Putamen (tissue), 1 donor: ENCODE measurements around the gene RSRC1.
"Not testable (repeated sequence)": the region's sequence is repeated elsewhere in the genome, so short reads cannot be mapped to it uniquely, and the experiment has no call there.

Experiments used
- DNase-seq: peaks from one replicate; pipeline ENCODE4 v3.0.0-alpha.2; 2016; ENCODE audit warnings: low spot score

The RSRC1 gene

DNA sequence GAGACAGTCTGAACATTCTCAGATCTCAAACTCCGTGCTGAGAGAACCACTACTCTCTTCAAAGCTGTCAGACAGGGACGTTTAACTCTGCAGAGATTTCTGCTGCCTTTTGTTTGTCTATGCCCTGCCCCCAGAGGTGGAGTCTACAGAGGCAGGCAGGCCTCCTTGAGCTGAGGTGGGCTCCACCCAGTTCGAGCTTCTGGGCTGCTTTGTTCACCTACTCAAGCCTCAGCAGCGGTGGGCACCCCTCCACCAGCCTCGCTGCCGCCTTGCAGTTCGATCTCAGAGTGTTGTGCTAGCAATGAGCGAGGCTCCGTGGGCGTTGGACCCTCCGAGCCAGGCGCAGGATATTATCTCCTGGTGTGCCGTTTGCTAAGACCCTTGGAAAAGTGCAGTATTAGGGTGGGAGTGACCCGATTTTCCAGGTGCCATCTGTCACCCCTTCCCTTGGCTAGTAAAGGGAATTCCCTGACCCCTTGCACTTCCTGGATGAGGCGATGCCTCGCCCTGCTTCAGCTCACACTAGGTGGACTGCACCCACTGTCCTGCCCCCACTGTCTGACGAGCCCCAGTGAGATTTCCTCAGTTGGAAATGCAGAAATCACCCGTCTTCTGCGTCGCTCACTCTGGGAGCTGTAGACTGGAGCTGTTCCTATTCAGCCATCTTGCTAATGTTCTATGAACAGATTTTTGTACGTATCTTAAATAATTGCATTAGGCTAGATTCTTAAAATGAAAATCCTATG lies 220.0 kb downstream of the RSRC1 start:
- DNase-seq: not testable (repeated sequence)

DNA sequence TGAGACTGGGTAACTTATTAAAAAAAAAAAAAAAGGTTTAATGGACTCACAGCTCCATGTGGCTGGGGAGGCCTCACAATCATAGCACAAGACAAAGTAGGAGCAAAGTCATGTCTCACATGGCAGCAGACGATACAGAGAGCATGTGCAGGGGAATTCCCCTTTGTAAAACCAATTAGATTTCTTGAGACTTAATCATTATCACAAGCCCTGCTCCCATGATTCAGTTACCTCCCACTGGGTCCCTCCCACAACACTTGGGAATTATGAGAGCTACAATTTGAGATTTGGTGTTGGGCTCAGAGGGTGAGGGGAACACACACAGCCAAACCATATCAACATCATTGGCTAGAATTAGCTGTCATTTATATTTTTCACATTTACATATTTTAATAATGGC lies 221.0 kb downstream of the RSRC1 start:
- DNase-seq: no peak

DNA sequence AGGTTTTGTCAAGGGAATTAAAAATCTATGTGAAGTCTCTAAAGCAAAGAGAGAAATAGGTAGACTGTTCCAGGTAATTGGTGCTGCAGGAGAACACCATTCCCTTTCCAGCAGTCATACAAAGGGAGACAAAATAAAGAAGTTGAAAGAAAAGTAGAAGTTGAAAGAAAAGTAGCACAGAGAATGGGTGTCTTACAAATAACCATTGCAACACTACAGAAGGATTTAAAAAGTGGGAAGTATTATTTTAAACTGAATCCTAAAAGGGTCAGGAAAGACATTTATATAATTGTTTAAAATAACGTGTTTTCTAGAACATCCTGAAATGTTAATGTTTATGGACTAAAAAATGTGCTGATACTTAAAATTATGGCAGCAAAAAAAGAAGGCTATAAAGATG lies 223.8 kb downstream of the RSRC1 start:
- DNase-seq: no peak

DNA sequence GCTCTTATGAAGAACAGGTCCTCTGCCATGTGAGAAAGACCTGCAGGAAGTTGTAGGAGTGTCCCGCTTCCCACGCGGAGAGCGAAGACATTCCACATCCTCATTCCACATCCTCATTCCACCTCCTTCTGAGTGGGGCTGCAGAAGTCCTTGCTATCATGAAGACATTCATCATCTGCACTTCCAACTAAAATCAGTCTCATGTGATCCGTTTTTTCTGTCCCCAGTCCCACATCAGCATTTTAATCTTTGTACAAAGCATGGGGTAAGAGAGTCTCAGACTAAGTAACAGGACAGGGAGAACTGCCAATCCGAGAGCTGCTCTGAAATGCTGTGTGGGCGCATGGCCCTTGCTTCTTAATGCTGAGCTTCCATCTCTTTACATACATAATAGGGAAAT lies 227.2 kb downstream of the RSRC1 start:
- no peak for DNase-seq

DNA sequence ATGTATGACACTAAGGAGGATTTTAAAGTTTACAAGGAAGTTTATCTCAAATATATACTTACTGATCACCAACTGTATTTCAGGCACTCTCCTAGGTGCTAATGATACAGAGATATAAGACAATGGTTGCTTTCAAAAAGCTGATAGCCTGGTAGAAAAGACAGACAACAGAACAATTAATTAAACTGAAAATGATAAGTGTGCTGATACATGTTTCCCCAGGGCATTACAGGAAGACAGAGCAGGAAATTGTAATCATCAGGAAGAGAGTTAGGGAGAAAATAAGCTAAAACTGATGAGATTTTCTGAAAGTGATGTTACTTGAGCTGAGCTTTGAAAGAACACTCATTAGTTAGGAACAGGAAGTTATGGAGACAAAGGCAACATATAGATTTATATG lies 229.7 kb downstream of the RSRC1 start:
- no peak for DNase-seq

DNA sequence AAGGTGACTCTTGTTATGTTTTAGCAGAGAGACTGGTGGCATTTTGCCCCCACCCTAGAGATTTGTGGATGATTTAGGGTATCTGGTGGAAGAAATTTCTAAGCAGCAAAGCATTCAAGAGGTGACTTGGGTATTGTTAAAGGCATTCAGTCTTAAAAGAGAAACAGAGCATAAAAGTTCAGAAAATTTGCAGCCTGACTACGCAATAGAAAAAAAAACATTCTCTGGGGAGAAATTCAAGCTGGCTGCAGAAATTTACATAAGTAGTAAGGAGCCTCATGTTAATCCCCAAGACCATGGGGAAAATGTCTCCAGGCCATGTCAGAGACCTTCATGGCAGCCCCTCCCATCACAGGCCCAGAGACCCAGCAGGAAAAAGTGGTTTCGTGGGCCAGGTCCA lies 231.1 kb downstream of the RSRC1 start:
- not testable (repeated sequence) for DNase-seq

DNA sequence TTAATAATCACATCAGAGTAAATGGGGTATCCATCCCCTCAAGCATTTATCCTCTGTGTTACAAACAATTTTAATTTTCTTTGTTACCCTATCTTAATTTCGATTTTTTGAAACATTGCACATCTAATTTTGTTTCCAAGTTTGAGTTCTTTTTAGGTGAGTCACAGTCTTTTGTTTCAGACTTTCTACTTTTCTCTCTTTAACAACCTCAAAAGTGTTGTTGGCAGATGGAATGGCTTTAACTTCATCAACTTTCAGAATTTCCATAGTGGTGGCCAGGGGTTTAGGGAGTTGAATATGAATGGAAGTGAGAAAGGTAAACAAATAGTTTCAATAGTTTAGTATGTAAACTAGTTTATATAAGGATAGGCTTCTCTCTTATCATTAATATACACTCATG lies 238.1 kb downstream of the RSRC1 start:
- DNase-seq: no peak

DNA sequence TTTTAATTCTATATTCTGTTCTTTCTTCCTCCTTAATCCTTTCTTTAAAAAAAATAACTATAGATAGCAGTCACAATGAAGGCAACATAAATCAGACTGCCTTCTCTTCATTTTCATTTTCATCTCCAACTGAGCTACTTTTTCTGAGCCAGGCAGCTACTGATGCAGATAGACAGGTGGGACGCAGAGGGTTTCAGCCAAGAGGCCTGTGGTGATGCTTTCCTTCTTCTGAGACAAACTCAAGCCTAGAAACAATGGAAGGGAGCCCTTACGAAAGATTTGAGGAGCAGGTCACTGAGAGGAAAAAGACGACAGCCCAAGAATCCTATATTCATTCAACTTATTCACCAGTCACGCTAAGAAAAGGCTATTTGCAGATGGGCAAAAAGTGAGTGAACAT lies 241.1 kb downstream of the RSRC1 start:
- DNase-seq: no peak

DNA sequence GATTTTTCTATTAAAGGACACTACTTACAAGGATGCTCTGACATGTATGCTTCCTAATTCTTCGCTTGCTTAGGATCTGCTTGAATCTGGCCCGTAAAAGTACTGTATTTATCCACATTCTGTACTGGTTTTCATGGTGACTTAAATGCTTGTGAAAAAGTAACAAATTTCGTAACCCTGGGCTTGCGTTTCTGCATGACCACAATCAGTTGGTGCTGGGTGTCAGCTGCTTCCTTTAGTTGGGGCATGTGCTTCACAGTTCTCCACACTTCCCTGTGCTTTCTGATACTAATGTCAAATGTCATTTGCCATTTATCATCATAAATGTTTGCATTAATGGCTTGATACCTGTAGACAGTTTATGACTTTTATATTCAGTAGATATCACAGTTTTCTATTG lies 242.7 kb downstream of the RSRC1 start:
- DNase-seq: no peak

DNA sequence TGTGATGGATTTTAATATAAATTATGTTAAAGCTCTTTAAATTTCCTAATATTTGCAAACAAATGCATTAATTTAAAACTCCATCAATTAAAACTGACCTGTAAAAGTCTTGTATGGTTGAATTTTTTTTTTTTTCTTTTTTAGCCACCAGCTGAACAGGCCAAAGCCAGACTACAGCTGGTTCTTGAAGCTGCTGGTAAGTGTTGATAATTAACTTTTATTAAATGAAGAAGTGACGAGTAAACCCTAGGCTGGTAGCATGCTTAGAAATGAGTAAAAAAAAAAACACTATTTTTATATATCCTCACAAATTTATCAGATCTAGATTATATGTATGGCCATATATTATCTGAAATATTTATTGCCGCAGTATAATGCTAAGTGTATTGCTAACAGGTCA lies 244.8 kb downstream of the RSRC1 start:
- DNase-seq: no peak

DNA sequence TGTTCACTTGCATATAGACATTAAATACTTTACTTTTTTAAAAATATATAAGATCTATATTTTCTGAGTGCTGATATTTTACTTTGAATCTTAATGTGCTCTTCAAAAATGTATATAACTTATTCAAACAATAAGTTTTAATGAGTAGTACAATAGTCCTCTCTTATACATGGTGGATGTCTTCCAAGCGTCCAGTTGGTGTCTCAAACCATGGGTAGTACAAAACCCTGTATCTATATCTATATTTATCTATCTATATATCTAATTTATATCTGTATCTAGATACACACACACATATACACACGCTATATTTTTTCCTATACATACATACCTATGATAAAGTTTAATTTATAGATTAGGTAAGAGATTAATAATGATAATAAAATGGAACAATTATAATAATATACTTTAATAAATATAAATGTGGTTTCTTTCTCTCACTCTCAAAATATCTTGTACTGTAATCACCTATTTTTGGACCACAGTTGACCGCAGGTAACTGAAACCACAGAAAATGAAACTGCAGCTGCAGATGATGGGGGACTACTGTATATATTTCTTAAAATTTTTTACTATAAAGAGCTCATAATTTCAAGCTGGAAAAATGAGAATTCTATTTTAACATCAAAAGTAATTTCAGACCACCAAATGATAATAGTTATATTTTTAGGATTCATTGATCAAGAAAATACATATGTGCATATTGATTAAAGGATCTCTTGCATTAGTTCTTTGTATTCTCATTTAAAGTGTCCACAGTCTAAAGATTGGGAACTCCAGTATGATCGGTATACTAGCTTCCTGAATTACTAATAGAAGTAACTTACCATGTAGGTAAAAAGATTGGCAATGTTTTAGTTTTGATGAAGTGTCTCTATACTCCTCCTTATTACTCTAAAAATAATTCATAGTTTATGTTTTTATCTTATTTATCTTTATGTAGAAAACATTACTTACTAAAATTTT lies 246.0 kb downstream of the RSRC1 start:
- no peak for DNase-seq

DNA sequence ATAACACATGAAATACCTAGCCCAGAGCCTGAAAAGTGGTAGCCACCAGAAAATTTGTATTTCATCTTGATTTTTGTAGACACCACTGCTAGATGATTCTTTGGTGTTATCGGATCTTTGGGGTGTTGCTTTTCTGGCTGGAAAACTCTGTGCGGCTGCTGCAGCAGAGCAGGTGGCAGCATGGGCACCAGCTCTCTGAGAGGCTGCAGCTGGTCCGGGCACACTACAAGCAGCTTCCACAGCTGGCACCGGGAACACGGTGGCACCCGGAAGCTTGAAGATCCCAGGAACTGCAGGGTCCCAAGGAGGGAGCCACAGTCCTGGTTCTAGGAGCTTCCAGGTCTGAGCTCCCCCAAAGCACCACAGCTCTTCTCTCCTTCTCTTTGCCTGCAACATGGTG lies 249.4 kb downstream of the RSRC1 start:
- DNase-seq: no peak

DNA sequence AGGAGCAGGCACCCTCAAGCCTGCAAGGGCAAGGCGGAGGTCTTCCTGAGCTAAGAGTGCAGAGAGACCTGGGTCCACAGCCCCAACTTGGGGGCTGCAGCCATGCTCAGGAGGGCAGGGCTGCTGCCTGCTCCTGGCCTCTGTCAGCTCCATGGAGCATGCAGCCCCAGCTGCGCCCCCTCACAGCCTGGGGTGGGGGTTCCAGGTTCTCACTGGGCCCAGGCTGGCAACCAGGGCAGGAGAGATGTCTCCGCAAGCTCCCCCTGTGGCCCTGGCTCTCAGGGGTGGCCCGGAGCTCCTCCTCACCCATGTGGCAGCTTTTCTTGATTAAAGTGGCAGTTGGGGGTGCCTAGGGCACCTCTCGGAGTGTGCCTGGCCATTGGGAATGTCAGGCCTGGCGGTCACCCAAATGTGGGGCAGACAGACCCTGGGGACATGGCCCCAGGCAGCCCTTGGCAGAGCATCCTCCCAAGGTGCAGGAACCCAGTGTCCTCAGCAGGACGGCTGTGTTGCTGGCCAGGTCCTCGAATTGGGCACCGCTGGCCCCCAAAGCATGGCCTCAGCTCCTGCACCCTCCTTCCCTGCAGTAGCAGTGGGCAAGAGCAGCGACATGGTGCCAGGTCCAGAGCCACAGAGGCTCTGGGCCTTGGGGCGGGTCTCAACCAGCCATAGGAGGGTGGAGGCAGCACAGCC lies 251.0 kb downstream of the RSRC1 start:
- DNase-seq: no peak

DNA sequence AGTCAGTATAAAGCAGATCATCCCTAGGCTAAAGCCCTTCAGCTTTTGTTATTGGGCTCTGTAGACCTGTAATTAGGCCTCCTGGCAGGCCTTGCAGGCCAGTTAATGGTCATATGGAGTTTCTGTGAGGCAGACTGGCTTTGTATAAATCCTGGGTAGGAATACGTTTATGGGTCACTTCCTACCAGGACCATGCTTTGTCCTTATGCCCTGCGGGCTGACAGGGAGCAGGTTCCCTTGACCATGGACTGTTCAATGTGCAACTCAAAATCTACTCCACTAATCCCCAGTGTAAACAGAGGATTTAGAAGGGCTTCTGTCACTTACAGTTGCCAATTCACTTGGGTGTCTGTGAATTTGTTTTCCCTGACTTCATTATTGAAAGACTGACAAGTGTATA lies 258.4 kb downstream of the RSRC1 start:
- DNase-seq: no peak

DNA sequence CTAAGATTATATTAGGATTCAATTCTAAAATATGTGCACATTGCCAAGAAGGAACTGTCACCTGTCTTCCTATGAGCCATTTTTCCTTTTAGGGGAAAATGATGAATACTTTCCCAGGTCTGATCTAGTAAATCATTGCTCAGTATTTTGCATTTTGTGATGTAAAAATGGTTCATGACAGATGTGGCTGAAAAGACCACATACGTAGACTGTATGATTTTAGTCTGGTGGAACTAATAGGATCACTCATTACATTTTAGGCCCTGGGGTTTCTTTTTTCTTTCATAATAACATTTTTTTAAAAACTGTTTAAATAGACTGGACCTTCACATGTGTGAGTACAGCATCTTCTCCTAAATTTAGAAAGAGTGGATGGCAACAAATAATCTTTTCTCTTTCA lies 259.4 kb downstream of the RSRC1 start:
- DNase-seq: no peak

DNA sequence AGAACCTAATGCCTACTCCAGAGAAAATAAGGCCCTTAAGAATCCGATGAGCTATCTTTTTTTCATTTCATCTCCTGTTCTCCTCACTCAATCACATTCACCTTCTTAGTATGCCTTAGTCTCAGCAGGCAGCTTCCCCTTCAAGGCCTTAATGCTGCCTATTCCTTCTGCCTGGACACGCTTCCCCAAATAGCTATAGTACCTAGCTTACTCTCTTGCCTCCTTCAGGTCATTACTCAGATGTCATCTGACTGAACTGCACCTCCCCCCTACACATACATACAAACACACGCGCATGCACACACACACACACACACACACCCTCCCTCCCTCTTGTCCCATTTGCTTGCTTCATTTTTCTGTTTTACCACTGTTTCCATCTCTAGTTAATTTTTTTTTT lies 269.6 kb downstream of the RSRC1 start:
- DNase-seq: no peak

DNA sequence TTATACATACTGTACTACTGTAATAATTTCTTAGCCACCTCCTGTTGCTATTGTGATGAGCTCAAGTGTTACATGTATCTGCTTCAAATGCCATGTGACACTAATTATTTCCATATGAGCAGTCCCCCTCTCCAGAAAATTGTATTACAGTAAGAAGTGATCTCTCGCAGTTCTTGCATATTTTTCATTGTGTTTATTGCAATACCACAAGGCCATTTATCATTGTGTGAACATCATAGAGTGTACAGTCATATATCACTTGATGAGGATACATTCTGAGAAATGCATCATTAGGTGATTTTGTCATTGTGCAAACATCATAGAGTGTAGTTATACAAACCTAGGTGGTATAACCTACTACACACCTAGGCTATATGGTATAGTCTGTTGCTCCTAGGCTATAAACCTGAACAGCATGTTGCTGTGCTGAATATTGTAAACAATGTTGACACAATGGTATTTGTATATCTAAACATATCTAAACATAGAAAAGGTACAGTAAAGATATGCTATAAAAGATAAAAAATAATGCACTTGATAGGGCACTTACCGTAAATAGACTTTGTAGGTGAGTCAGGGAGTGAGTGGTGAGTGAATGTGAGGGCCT lies 271.5 kb downstream of the RSRC1 start:
- DNase-seq: no peak

DNA sequence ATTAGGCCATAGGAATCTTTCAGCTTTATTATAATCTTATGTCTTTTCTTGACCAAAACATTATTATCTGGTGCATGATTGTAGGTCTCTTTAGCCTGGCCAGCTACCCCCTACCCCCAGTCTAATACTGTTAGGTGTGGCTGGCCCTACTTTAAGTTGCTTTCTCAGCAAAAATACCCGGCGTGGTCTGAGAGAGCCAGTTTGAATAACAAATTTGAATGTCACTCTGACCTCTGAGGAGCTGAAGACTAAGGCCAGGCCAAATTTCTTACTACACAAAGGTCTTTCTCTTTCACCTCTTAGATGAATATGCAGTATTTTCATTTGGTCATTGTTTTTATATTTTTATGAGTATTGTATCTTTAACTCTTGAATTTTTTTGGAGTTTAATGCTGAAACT lies 272.6 kb downstream of the RSRC1 start:
- DNase-seq: no peak

DNA sequence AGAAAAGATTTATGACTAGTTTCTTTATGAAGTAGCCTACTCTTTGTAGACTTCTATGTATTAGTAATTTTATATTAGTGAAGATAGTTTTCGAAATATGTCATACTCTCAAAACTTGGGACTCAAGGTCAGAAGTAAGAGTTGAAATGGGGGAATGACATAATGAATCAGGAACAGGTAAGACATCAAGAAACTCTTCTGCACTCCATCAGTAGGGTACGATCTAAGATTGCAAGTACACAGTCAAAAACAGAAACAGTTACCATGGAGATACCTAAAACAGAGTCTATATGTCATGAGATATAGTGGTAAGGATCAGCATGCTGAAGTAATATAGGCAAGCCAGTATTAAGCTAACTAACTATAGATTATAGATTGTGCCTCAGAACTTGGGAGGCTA lies 274.1 kb downstream of the RSRC1 start:
- no peak for DNase-seq

DNA sequence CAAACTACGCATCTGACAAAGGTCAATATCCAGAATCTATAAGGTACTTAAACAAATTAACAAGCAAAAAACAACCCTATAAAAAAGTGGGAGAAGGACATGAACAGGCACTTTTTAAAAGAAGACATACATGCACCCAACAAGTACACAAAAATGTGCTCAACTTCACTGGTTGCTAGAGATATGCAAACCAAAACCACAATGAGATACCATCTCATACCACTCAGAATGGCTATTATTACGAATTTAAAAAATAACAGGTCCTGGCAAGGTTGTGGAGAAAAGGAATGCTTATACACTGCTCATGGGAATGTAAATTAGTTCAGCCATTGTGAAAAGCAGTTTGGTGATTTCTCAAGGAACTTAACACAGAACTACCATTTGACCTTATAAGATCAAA lies 285.5 kb downstream of the RSRC1 start:
- DNase-seq: no peak

DNA sequence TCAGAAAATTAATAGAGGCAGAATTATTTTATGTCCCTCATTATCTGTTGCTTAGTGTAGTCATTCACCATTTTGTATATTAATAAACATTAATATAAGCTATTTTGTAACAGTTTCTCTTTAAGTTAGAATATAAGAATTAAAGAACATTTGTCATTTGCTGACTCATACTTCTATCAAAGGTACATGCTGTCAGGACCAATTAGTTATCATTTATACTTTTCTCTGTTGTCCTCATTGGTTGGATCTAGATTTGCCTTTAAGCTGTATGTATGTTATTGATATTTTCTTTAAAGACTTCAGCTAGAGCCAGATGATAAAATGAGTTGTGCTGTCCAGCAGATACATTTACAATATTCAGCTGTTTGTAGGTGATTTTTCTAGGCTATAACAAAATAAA lies 292.7 kb downstream of the RSRC1 start:
- DNase-seq: no peak

DNA sequence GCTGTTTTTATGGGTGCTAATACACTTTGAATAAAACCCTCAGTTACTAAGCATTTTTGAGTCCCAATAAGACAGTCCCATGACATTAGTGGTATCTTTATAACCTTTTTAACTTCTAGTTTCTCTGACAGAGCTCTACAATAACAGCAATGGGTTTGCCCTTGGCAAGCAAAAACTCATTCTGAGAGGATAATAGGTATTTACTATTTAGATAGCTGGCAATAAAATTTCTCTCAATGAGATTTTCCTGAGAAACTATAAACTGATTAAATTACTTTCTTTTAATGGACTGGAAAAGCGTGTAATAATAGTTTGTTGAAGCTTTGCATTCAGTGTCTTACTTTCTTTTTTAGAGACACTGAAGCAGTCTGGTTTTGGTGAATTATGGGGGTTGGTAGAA lies 293.1 kb downstream of the RSRC1 start:
- no peak for DNase-seq
